ENCODE data around the gene CTNND2. TPM values are rescaled to one million over a fixed set of nuclear protein-coding genes. Genes with fewer than 3 reads are reported as not detected.

Gene CTNND2
- total and polyA plus RNA-seq, 4 donors, result 0.05 to 0.50 (median 0.27) TPM

DNA sequence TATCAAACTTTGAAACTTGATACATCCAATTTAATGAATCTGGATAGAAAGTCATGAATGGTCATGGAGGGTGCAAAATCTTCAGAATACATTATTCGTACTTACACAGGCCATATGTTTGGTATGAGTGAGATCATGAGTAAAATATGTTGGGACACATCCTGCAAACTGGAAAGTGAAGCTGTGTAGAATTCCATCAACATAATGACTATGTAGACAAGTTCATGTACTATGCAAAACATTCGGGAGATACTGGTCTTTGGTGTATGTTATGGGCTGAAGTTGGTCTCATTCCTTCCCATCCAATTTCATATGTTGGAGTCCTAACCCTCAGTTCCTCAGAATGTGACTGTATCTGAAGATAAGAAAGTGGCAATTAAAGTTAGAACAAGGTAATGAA, 18.1 kb upstream of the CTNND2 start:
- no peak for DNase-seq (ENCODE audit: low spot score)

GRCh38 chr5:11918463-11919045, 14.3 kb upstream of the CTNND2 start:
- Histone ChIP-seq H3K36me3 (ENCODE audit: control insufficient read depth in 4 of 4, insufficient read depth in 3 of 4, low read depth in 1 of 4, low read length in 3 of 4) (no peaks in the 10 kb centered on the region), H3K4me3 (ENCODE audit: low read depth in 1 of 3, low read length in 3 of 3) (no peak overlapping the region), H3K9me3 (ENCODE audit: control insufficient read depth in 4 of 4, low read length in 3 of 4) (no peaks in the 10 kb centered on the region), H3K27me3 (ENCODE audit: control insufficient read depth in 4 of 4, insufficient read depth in 4 of 4, low read length in 3 of 4) (no peaks in the 10 kb centered on the region), H3K4me1 (ENCODE audit: control insufficient read depth in 4 of 4, insufficient read depth in 4 of 4, low read length in 3 of 4) (no peaks in the 10 kb centered on the region), H3K9ac (ENCODE audit: low read depth in 1 of 2, low read length in 2 of 2) (no peak overlapping the region), H3K27ac (ENCODE audit: low read depth in 1 of 2, low read length in 2 of 2) (no peak overlapping the region)
- WGBS, result 86% methylated on average over 9 of the region's 9 CpGs
- no peak for DNase-seq (ENCODE audit: low spot score)
- TF ChIP-seq RXRA (IDR thresholded peaks at IDR 0.05), result no peak
- no peak for TF ChIP-seq FOXA2 (IDR thresholded peaks at IDR 0.05)
- TF ChIP-seq, protein P1, sequence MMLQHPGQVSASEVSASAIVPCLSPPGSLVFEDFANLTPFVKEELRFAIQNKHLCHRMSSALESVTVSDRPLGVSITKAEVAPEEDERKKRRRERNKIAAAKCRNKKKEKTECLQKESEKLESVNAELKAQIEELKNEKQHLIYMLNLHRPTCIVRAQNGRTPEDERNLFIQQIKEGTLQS (IDR thresholded peaks at IDR 0.05), result no peak
- no peak for TF ChIP-seq HNF4G (IDR thresholded peaks at IDR 0.05)
- TF ChIP-seq, protein P2, sequence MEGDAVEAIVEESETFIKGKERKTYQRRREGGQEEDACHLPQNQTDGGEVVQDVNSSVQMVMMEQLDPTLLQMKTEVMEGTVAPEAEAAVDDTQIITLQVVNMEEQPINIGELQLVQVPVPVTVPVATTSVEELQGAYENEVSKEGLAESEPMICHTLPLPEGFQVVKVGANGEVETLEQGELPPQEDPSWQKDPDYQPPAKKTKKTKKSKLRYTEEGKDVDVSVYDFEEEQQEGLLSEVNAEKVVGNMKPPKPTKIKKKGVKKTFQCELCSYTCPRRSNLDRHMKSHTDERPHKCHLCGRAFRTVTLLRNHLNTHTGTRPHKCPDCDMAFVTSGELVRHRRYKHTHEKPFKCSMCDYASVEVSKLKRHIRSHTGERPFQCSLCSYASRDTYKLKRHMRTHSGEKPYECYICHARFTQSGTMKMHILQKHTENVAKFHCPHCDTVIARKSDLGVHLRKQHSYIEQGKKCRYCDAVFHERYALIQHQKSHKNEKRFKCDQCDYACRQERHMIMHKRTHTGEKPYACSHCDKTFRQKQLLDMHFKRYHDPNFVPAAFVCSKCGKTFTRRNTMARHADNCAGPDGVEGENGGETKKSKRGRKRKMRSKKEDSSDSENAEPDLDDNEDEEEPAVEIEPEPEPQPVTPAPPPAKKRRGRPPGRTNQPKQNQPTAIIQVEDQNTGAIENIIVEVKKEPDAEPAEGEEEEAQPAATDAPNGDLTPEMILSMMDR (IDR thresholded peaks at IDR 0.05; ENCODE audit: low read depth, low read length, missing input control), result no peak
- no peak for TF ChIP-seq RAD21 (IDR thresholded peaks at IDR 0.05)
- TF ChIP-seq, protein P3, sequence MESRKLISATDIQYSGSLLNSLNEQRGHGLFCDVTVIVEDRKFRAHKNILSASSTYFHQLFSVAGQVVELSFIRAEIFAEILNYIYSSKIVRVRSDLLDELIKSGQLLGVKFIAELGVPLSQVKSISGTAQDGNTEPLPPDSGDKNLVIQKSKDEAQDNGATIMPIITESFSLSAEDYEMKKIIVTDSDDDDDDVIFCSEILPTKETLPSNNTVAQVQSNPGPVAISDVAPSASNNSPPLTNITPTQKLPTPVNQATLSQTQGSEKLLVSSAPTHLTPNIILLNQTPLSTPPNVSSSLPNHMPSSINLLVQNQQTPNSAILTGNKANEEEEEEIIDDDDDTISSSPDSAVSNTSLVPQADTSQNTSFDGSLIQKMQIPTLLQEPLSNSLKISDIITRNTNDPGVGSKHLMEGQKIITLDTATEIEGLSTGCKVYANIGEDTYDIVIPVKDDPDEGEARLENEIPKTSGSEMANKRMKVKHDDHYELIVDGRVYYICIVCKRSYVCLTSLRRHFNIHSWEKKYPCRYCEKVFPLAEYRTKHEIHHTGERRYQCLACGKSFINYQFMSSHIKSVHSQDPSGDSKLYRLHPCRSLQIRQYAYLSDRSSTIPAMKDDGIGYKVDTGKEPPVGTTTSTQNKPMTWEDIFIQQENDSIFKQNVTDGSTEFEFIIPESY (IDR thresholded peaks at IDR 0.05), result no peak
- no peak for TF ChIP-seq YY1 (IDR thresholded peaks at IDR 0.05)
- TF ChIP-seq HNF4A (conservative IDR thresholded peaks at IDR 0.05), result no peak
- TF ChIP-seq NR2F2 (IDR thresholded peaks at IDR 0.05), result no peak
- TF ChIP-seq JUND (IDR thresholded peaks at IDR 0.05), result no peak
- TF ChIP-seq FOXA1 (IDR thresholded peaks at IDR 0.05), result no peak
- no peak for TF ChIP-seq GABPA (IDR thresholded peaks at IDR 0.05 in 1 of 2, conservative IDR thresholded peaks at IDR 0.05 in 1 of 2)
- TF ChIP-seq TAF1 (conservative IDR thresholded peaks at IDR 0.05), result no peak

More for the DNA sequence above, 18.1 kb upstream of the CTNND2 start:
- no peak overlapping the region for H3K4me3 ChIP-seq (ENCODE audit: low read depth in 1 of 3, low read length in 3 of 3)
- no peak overlapping the region for H3K9ac ChIP-seq (ENCODE audit: low read depth in 1 of 2, low read length in 2 of 2)
- no peak overlapping the region for H3K27ac ChIP-seq (ENCODE audit: low read depth in 1 of 2, low read length in 2 of 2)
- H3K27me3 ChIP-seq (ENCODE audit: control insufficient read depth in 4 of 4, insufficient read depth in 4 of 4, low read length in 3 of 4), result no peaks in the 10 kb centered on the region
- no peak for TF ChIP-seq YY1 (IDR thresholded peaks at IDR 0.05)
- no peak for TF ChIP-seq GABPA (IDR thresholded peaks at IDR 0.05 in 1 of 2, conservative IDR thresholded peaks at IDR 0.05 in 1 of 2)
- no peak for TF ChIP-seq RAD21 (IDR thresholded peaks at IDR 0.05)
- TF ChIP-seq EGR1 (IDR thresholded peaks at IDR 0.05; ENCODE audit: low read depth in 2 of 2), result no peak
- TF ChIP-seq, protein P4, sequence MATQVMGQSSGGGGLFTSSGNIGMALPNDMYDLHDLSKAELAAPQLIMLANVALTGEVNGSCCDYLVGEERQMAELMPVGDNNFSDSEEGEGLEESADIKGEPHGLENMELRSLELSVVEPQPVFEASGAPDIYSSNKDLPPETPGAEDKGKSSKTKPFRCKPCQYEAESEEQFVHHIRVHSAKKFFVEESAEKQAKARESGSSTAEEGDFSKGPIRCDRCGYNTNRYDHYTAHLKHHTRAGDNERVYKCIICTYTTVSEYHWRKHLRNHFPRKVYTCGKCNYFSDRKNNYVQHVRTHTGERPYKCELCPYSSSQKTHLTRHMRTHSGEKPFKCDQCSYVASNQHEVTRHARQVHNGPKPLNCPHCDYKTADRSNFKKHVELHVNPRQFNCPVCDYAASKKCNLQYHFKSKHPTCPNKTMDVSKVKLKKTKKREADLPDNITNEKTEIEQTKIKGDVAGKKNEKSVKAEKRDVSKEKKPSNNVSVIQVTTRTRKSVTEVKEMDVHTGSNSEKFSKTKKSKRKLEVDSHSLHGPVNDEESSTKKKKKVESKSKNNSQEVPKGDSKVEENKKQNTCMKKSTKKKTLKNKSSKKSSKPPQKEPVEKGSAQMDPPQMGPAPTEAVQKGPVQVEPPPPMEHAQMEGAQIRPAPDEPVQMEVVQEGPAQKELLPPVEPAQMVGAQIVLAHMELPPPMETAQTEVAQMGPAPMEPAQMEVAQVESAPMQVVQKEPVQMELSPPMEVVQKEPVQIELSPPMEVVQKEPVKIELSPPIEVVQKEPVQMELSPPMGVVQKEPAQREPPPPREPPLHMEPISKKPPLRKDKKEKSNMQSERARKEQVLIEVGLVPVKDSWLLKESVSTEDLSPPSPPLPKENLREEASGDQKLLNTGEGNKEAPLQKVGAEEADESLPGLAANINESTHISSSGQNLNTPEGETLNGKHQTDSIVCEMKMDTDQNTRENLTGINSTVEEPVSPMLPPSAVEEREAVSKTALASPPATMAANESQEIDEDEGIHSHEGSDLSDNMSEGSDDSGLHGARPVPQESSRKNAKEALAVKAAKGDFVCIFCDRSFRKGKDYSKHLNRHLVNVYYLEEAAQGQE (IDR thresholded peaks at IDR 0.05), result no peak
- TF ChIP-seq FOXA1 (IDR thresholded peaks at IDR 0.05), result no peak
- TF ChIP-seq, protein P3 (IDR thresholded peaks at IDR 0.05), result no peak
- TF ChIP-seq RXRA (IDR thresholded peaks at IDR 0.05), result no peak
- H3K9me3 ChIP-seq (ENCODE audit: control insufficient read depth in 4 of 4, low read length in 3 of 4), result no peaks in the 10 kb centered on the region
- WGBS, result 87% methylated on average over 2 of the region's 2 CpGs
- no peaks in the 10 kb centered on the region for H3K36me3 ChIP-seq (ENCODE audit: control insufficient read depth in 4 of 4, insufficient read depth in 3 of 4, low read depth in 1 of 4, low read length in 3 of 4)
- no peaks in the 10 kb centered on the region for H3K4me1 ChIP-seq (ENCODE audit: control insufficient read depth in 4 of 4, insufficient read depth in 4 of 4, low read length in 3 of 4)
